Retinal pigment epithelial cell (primary cell): ENCODE results near the gene HSD11B1.
A peak's percentile ranks its signal among the peaks of the same experiment; 100 is the strongest.
"Not testable (repeated sequence)": the region's sequence is repeated elsewhere in the genome, so short reads cannot be mapped to it uniquely, and the experiment has no call there.

ENCODE experiments used
- DNase-seq: peaks from one replicate; pipeline ENCODE4 v3.0.0-alpha.2; 2010; ENCODE audit warnings: low read depth
- H3K4me3 ChIP-seq: 2 replicates; pipeline ENCODE4 v1.5.1; 2011; ENCODE audit warnings: mild to moderate bottlenecking, low read length, control low read depth, moderate library complexity
- CTCF ChIP-seq: conservative IDR thresholded peaks from 2 replicates; pipeline ENCODE4 v1.5.1; 2011; ENCODE audit warnings: low read depth, low read length, control low read depth, inconsistent platforms

HSD11B1 gene

GRCh38 chr1:209691237-209691636 is 13.4 kb upstream of the HSD11B1 start:
- no peak overlapping the region for H3K4me3 ChIP-seq
- TF ChIP-seq CTCF = no peak
- DNase-seq = no peak

- no peak for TF ChIP-seq CTCF
- H3K4me3 ChIP-seq = no peak overlapping the region
- DNase-seq = no peak
These were observed 12.3 kb upstream of the HSD11B1 start for GRCh38 chr1:209692296-209692695.

GRCh38 chr1:209692745-209693504 is 11.7 kb upstream of the HSD11B1 start:
- DNase-seq = peak; percentile 30
- TF ChIP-seq CTCF = peak; percentile 86
- no peak overlapping the region for H3K4me3 ChIP-seq

- DNase-seq = no peak
- TF ChIP-seq CTCF = no peak
- H3K4me3 ChIP-seq = no peak overlapping the region
These were observed 8.0 kb upstream of the HSD11B1 start for GRCh38 chr1:209696673-209697072.

- H3K4me3 ChIP-seq = no peak overlapping the region
- TF ChIP-seq CTCF = no peak
- no peak for DNase-seq
These were observed 7.5 kb upstream of the HSD11B1 start for GRCh38 chr1:209697126-209697525.

GRCh38 chr1:209700686-209701085 is 4.0 kb upstream of the HSD11B1 start:
- not testable (repeated sequence) for H3K4me3 ChIP-seq, DNase-seq

- no peak for TF ChIP-seq CTCF
- DNase-seq = no peak
- no peak overlapping the region for H3K4me3 ChIP-seq
These were observed 1.8 kb upstream of the HSD11B1 start for GRCh38 chr1:209702832-209703231.
